GM23338 (cell line): ENCODE results near the gene BTBD3. TPM values are rescaled to one million over a fixed set of nuclear protein-coding genes. Genes with fewer than 3 reads are reported as not detected.

ENCODE experiments used
- ATAC-seq: fragments of 200-7000 bp; cut with Tn5 transposase; 3 replicates; pipeline ENCODE4 v1.9.1; 2020
- DNase-seq: peaks from one replicate; pipeline ENCODE4 v3.0.0-alpha.2; 2015; ENCODE audit warnings: low spot score
- H2AFZ ChIP-seq: fragments of 200-600 bp; sonication (generic); 2 replicates; pipeline ENCODE4 v1.8.0; 2016; ENCODE audit warnings: antibody characterized with exemption, mild to moderate bottlenecking, moderate library complexity
- H3F3A ChIP-seq: fragments of 200-600 bp; sonication (generic); replicated peaks from 2 replicates; pipeline ENCODE4 v1.8.0; 2017; ENCODE audit warnings: antibody characterized with exemption, mixed run types, low read depth
- H3K27ac ChIP-seq: fragments of 200-600 bp; sonication (generic); 2 replicates; pipeline ENCODE4 v1.6.1; 2016; ENCODE audit warnings: low read depth
- H3K27me3 ChIP-seq: fragments of 200-600 bp; sonication (generic); 2 replicates; pipeline ENCODE4 v1.8.0; 2016; ENCODE audit warnings: mild to moderate bottlenecking, mixed run types, moderate library complexity; ENCODE audit not compliant: insufficient read depth
- H3K36me3 ChIP-seq: fragments of 200-600 bp; sonication (generic); 2 replicates; pipeline ENCODE4 v1.8.0; 2016; ENCODE audit warnings: mild to moderate bottlenecking; ENCODE audit not compliant: insufficient read depth
- H3K4me1 ChIP-seq: fragments of 200-600 bp; sonication (generic); 2 replicates; pipeline ENCODE4 v1.8.0; 2016; ENCODE audit warnings: mild to moderate bottlenecking, moderate library complexity; ENCODE audit not compliant: insufficient read depth
- H3K4me2 ChIP-seq: fragments of 200-600 bp; sonication (generic); 2 replicates; pipeline ENCODE4 v1.7.1; 2017; ENCODE audit warnings: mixed run types
- H3K4me3 ChIP-seq: fragments of 200-600 bp; sonication (generic); 2 replicates; pipeline ENCODE4 v1.6.1; 2016; ENCODE audit warnings: mixed run types
- H3K79me2 ChIP-seq: fragments of 200-600 bp; sonication (generic); replicated peaks from 2 replicates; pipeline ENCODE4 v1.8.0; 2017; ENCODE audit warnings: mild to moderate bottlenecking; ENCODE audit not compliant: insufficient read depth
- H3K9me2 ChIP-seq: fragments of 200-600 bp; sonication (generic); 2 replicates; pipeline ENCODE4 v1.8.0; 2017; ENCODE audit not compliant: insufficient read depth
- H4K20me1 ChIP-seq: fragments of 200-600 bp; sonication (generic); replicated peaks from 2 replicates; pipeline ENCODE4 v1.8.0; 2017; ENCODE audit warnings: mild to moderate bottlenecking; ENCODE audit not compliant: insufficient read depth
- H3K27ac Mint-ChIP-seq: 2 replicates; pipeline ENCODE4 v1.8.0; 2020; ENCODE audit warnings: inconsistent platforms, mild to moderate bottlenecking, moderate library complexity, mixed read lengths
- H3K27me3 Mint-ChIP-seq: 3 replicates; pipeline ENCODE4 v1.8.0; 2022; ENCODE audit warnings: low read depth, mild to moderate bottlenecking, moderate library complexity, mixed read lengths, inconsistent platforms; ENCODE audit not compliant: insufficient read depth, poor library complexity
- H3K36me3 Mint-ChIP-seq: 3 replicates; pipeline ENCODE4 v1.8.0; 2021; ENCODE audit warnings: low read depth, mild to moderate bottlenecking, inconsistent platforms, moderate library complexity, mixed read lengths
- H3K4me1 Mint-ChIP-seq: 3 replicates; pipeline ENCODE4 v1.8.0; 2020; ENCODE audit warnings: mild to moderate bottlenecking, inconsistent platforms, mixed read lengths
- H3K4me3 Mint-ChIP-seq: 3 replicates; pipeline ENCODE4 v1.8.0; 2021; ENCODE audit warnings: moderate library complexity, mild to moderate bottlenecking, inconsistent platforms, mixed read lengths
- H3K9me3 Mint-ChIP-seq: 3 replicates; pipeline ENCODE4 v1.8.0; 2020; ENCODE audit warnings: moderate library complexity, mild to moderate bottlenecking, inconsistent platforms, mixed read lengths
- CREB1 ChIP-seq: fragments of 250-450 bp; sonication (Bioruptor Pico); IDR thresholded peaks from 2 replicates; pipeline ENCODE4 v1.5.0; 2020; ENCODE audit warnings: low read depth, mild to moderate bottlenecking, moderate library complexity
- CTCF ChIP-seq, 2 experiments: fragments of 200-600 bp in 1 of 2; sonication (generic) in 1 of 2; conservative IDR thresholded peaks; 2 replicates each; pipeline versions ENCODE4 v1.5.1 to v1.6.1; 2016 to 2017; ENCODE audit warnings: antibody characterized with exemption in 2 of 2, low read depth in 2 of 2, mild to moderate bottlenecking in 2 of 2, moderate library complexity in 1 of 2
- ETS1 ChIP-seq: IDR thresholded peaks from 2 replicates; pipeline ENCODE4 v1.6.1; 2016; ENCODE audit warnings: antibody characterized with exemption
- EZH2phosphoT487 ChIP-seq: fragments of 200-600 bp; sonication (generic); IDR thresholded peaks from one replicate; pipeline ENCODE4 v1.8.1; 2018; ENCODE audit warnings: antibody characterized with exemption; ENCODE audit not compliant: unreplicated experiment
- JUNB ChIP-seq: IDR thresholded peaks from one replicate; pipeline ENCODE4 v1.6.1; 2016; ENCODE audit warnings: antibody characterized with exemption; ENCODE audit not compliant: unreplicated experiment
- NANOG ChIP-seq: IDR thresholded peaks from 2 replicates; pipeline ENCODE4 v1.6.1; 2016; ENCODE audit warnings: antibody characterized with exemption, borderline replicate concordance
- POLR2AphosphoS5 ChIP-seq: IDR thresholded peaks from 2 replicates; pipeline ENCODE4 v1.6.1; 2016; ENCODE audit warnings: antibody characterized with exemption, low read depth
- REST ChIP-seq: IDR thresholded peaks from one replicate; pipeline ENCODE4 v1.6.1; 2018; ENCODE audit warnings: antibody characterized with exemption; ENCODE audit not compliant: unreplicated experiment
- STAT1 ChIP-seq: IDR thresholded peaks from one replicate; pipeline ENCODE4 v1.6.1; 2016; ENCODE audit warnings: antibody characterized with exemption; ENCODE audit not compliant: unreplicated experiment
- ZNF331 ChIP-seq: fragments of 250-450 bp; sonication (Bioruptor Pico); IDR thresholded peaks from 2 replicates; pipeline ENCODE4 v1.5.0; 2020; ENCODE audit warnings: low read depth, mild to moderate bottlenecking, moderate library complexity
- ZNF462 ChIP-seq: fragments of 250-450 bp; sonication (Bioruptor Pico); IDR thresholded peaks from 2 replicates; pipeline ENCODE4 v1.5.0; 2020; ENCODE audit warnings: mild to moderate bottlenecking, moderate library complexity
- polyA plus RNA-seq: library from polyadenylated mRNA; unstranded; fragments of >200 nt; fragmentation: Nextera tagmentation; extraction: Ambion mirVana; gene quantifications from 2 replicates; pipeline ENCODE4 v1.2.1, GENCODE V29; 2016
- total RNA-seq: library from RNA; depleted of rRNA; stranded (reverse); fragments of >200 nt; shearing (Covaris generic); gene quantifications from 2 replicates; pipeline ENCODE4 v1.2.3, GENCODE V29; 2014

BTBD3 gene
- total and polyA plus RNA-seq, 2 experiments from 2014 or later: 11.8 to 45.1 TPM

GRCh38 chr20:11912659-11913415 is 4.9 kb upstream of the BTBD3 start (continued):
- TF ChIP-seq ZNF462 (CRISPR knock-in tag): no peak
- no peak for TF ChIP-seq CREB1 (CRISPR knock-in tag)
- TF ChIP-seq POLR2AphosphoS5: no peak

- no peak overlapping the region for H3K27ac ChIP-seq
- H3K9me2 ChIP-seq: no peaks in the 10 kb centered on the region
- no peak for DNase-seq
- no peaks in the 10 kb centered on the region for H3F3A ChIP-seq
- H3K9me3 Mint-ChIP-seq: no peaks in the 10 kb centered on the region
- peaks cover 28% of the 10 kb centered on the region for H3K4me1 ChIP-seq
- peaks cover 45% of the 10 kb centered on the region for H3K4me1 Mint-ChIP-seq
- ATAC-seq: no peak
- H3K36me3 Mint-ChIP-seq: peaks cover 10% of the 10 kb centered on the region
- no peak overlapping the region for H3K4me3 ChIP-seq
- H2AFZ ChIP-seq: no peak overlapping the region
- no peak overlapping the region for H3K4me2 ChIP-seq
- no peaks in the 10 kb centered on the region for H3K36me3 ChIP-seq
- H3K27me3 ChIP-seq: no peaks in the 10 kb centered on the region
- no peaks in the 10 kb centered on the region for H3K27me3 Mint-ChIP-seq
- H3K4me3 Mint-ChIP-seq: no peak overlapping the region
- H3K27ac Mint-ChIP-seq: peak overlapping the region; percentile 18; the same call in 1 of the 2 replicates
- H4K20me1 ChIP-seq: peaks cover 10% of the 10 kb centered on the region; the same call in 1 of the 2 replicates
- peaks cover 79% of the 10 kb centered on the region for H3K79me2 ChIP-seq
- TF ChIP-seq CTCF (conservative IDR thresholded peaks at IDR 0.05; ENCODE audit: low read depth in 2 of 2) (no peak), REST (no peak), JUNB (no peak), CREB1 (CRISPR knock-in tag) (no peak), STAT1 (no peak), EZH2phosphoT487 (no peak), ETS1 (no peak), NANOG (no peak), ZNF331 (no peak)
Observed at GRCh38 chr20:11918391-11918845, 725 bp downstream of the BTBD3 start.
